M059J (cell line): Measurements from ENCODE around the gene VPS45. TPM values are rescaled to one million over a fixed set of nuclear protein-coding genes. Genes with fewer than 3 reads are reported as not detected.

Experiments
- DNase-seq: peaks from one replicate; pipeline ENCODE4 v3.0.0-alpha.2; 2012; ENCODE audit warnings: low read depth
- total RNA-seq: library from RNA; depleted of rRNA; stranded (reverse); fragments of >200 nt; shearing (Covaris generic); gene quantifications from 2 replicates; pipeline ENCODE4 v1.2.3, GENCODE V29; 2014; rRNA removed

The VPS45 gene
- total RNA-seq, 1 experiment from 2014 or later, result 57.5 TPM

- peak; percentile 91 for DNase-seq
Observed at GRCh38 chr1:150192012-150192411, 124.4 kb downstream of the VPS45 start.

GRCh38 chr1:150194381-150195031 lies 126.9 kb downstream of the VPS45 start:
- DNase-seq, result peak; percentile 74

Other genes with a start within 250 kb of the VPS45 start
- gene BOLA1, start 168.2 kb upstream of the VPS45 start, total RNA-seq, result 5.9 and 10.3 TPM in 2 replicates
- gene SV2A, start 149.9 kb upstream of the VPS45 start, total RNA-seq, result 13.1 and 20.5 TPM in 2 replicates
- 37.3 and 54.2 TPM in 2 replicates for gene SF3B4, start 140.0 kb upstream of the VPS45 start, total RNA-seq
- gene MTMR11, start 130.9 kb upstream of the VPS45 start, total RNA-seq, result 6.1 and 8.3 TPM in 2 replicates
- gene OTUD7B, start 57.0 kb upstream of the VPS45 start, total RNA-seq, result 8.2 and 17.1 TPM in 2 replicates
- 34.9 and 46.8 TPM in 2 replicates for gene PLEKHO1, start 82.1 kb downstream of the VPS45 start, total RNA-seq
- gene ANP32E, start 168.3 kb downstream of the VPS45 start, total RNA-seq, result 50.2 and 64.4 TPM in 2 replicates
- gene CA14, start 190.0 kb downstream of the VPS45 start, total RNA-seq, result not detected in 2 replicates
- gene APH1A, start 201.2 kb downstream of the VPS45 start, total RNA-seq, result 153 and 163 TPM in 2 replicates
- 1.0 and 4.3 TPM in 2 replicates for gene C1orf54, start 205.0 kb downstream of the VPS45 start, total RNA-seq
- 11.4 and 22.2 TPM in 2 replicates for gene CIART, start 214.8 kb downstream of the VPS45 start, total RNA-seq
- gene MRPS21, start 226.1 kb downstream of the VPS45 start, total RNA-seq, result 42.4 and 49.3 TPM in 2 replicates